ENCODE measurements around the gene OTUB2.
A peak's percentile ranks its signal among the peaks of the same experiment; 100 is the strongest.

DNA sequence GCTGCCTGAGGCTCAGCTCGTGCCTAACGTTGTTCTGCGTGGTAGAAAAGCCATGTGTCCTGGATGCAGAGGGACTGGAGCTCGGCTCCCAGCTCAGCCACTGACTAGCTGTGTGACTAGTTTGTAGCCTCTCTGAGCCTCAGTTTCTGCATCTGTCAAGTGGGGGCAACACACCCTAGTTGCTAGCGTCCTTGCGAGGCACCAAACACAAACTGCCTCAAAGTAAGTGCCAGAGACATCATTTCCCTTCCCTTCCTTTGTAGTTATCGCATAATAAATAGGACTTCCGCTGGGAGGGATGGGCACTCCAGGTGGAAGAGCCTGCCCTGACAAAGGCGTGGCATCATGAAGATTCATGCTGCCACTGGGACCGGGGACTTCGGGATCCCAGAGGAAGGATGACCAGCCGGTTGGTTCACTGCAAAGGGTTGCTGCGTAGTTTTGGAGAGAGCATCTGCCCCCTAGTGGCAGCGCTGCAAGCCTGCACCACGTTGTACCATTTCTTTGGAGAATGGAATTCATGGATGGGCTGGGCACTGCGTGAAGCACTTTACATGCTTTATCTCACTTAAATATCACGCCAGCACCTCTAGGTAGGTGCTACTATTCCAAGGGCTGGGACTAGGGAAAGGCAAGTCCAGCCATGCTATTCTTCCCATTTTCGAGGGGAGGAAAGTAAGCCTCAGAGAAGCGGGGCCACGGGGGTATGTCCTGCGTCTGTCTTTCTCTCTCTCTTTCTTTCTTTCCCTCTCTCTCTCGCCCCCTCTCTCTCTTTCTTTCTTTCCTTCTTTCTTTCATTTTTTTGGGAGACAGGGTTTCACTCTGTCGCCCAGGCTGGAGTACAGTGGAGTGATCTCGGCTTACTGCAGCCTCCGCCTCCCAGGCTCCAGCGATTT is 24.4 kb upstream of the OTUB2 start:
- TF ChIP-seq CTCF (IDR thresholded peaks at IDR 0.05 in 4 of 5, conservative IDR thresholded peaks at IDR 0.05 in 1 of 5) (peak; percentile 89 to 97 (median 96)), POLR2A (IDR thresholded peaks at IDR 0.05) (no peak)
